ENCODE measurements around the gene BRCC3. TPM values are rescaled to one million over a fixed set of nuclear protein-coding genes. Genes with fewer than 3 reads are reported as not detected.
A peak's percentile ranks its signal among the peaks of the same experiment; 100 is the strongest.

Gene BRCC3
- total and polyA plus RNA-seq, 4 donors, result 7.8 to 12.2 (median 10.1) TPM

- Histone ChIP-seq H3K36me3 (ENCODE audit: control insufficient read depth in 4 of 4, insufficient read depth in 3 of 4, low read depth in 1 of 4, low read length in 3 of 4) (no peaks in the 10 kb centered on the region), H3K27me3 (ENCODE audit: control insufficient read depth in 4 of 4, insufficient read depth in 4 of 4, low read length in 3 of 4) (no peaks in the 10 kb centered on the region), H3K9me3 (ENCODE audit: control insufficient read depth in 4 of 4, low read length in 3 of 4) (no peaks in the 10 kb centered on the region), H3K9ac (ENCODE audit: low read depth in 1 of 2, low read length in 2 of 2) (peak overlapping the region in 1 of 2 donors; percentile 93), H3K4me1 (ENCODE audit: control insufficient read depth in 4 of 4, insufficient read depth in 4 of 4, low read length in 3 of 4) (peaks cover 3 to 7% (median 6%) of the 10 kb centered on the region in 4 donors), H3K4me3 (ENCODE audit: low read depth in 1 of 3, low read length in 3 of 3) (peak overlapping the region; percentile 9 to 75 (median 60)), H3K27ac (ENCODE audit: low read depth in 1 of 2, low read length in 2 of 2) (peak overlapping the region in 1 of 2 donors; percentile 84)
- TF ChIP-seq YY1 (IDR thresholded peaks at IDR 0.05) (no peak), RAD21 (IDR thresholded peaks at IDR 0.05) (no peak), FOXA2 (IDR thresholded peaks at IDR 0.05) (no peak), GABPA (IDR thresholded peaks at IDR 0.05 in 1 of 2, conservative IDR thresholded peaks at IDR 0.05 in 1 of 2) (no peak), MAX (IDR thresholded peaks at IDR 0.05) (no peak), NR2F2 (IDR thresholded peaks at IDR 0.05) (no peak), HNF4G (IDR thresholded peaks at IDR 0.05) (no peak), SP1 (IDR thresholded peaks at IDR 0.05) (no peak), ZBTB33 (IDR thresholded peaks at IDR 0.05) (no peak), HNF4A (conservative IDR thresholded peaks at IDR 0.05) (no peak)
- no peak for DNase-seq (ENCODE audit: low spot score)
- 4% methylated on average over 12 of the region's 12 CpGs for WGBS
These were observed 1.3 kb upstream of the BRCC3 start for GRCh38 chrX:155070038-155070437.

- H3K27me3 ChIP-seq (ENCODE audit: control insufficient read depth in 4 of 4, insufficient read depth in 4 of 4, low read length in 3 of 4), result no peaks in the 10 kb centered on the region
- WGBS, result 0% methylated on average over 16 of the region's 16 CpGs
These were observed 689 bp upstream of the BRCC3 start for GRCh38 chrX:155070663-155070974.

GRCh38 chrX:155071694-155072280 is 479 bp downstream of the BRCC3 start:
- Histone ChIP-seq H3K4me3 (ENCODE audit: low read depth in 1 of 3, low read length in 3 of 3) (peak overlapping the region; percentile 68 to 92 (median 73)), H3K27me3 (ENCODE audit: control insufficient read depth in 4 of 4, insufficient read depth in 4 of 4, low read length in 3 of 4) (no peaks in the 10 kb centered on the region), H3K4me1 (ENCODE audit: control insufficient read depth in 4 of 4, insufficient read depth in 4 of 4, low read length in 3 of 4) (peaks cover 3 to 7% (median 4%) of the 10 kb centered on the region in 4 donors), H3K9ac (ENCODE audit: low read depth in 1 of 2, low read length in 2 of 2) (peak overlapping the region; percentile 43 to 72), H3K27ac (ENCODE audit: low read depth in 1 of 2, low read length in 2 of 2) (peak overlapping the region; percentile 76 to 78), H3K9me3 (ENCODE audit: control insufficient read depth in 4 of 4, low read length in 3 of 4) (no peaks in the 10 kb centered on the region), H3K36me3 (ENCODE audit: control insufficient read depth in 4 of 4, insufficient read depth in 3 of 4, low read depth in 1 of 4, low read length in 3 of 4) (peaks cover 0 to 4% (median 0%) of the 10 kb centered on the region in 4 donors)
- DNase-seq (ENCODE audit: low spot score), result no peak
- TF ChIP-seq RAD21 (IDR thresholded peaks at IDR 0.05), result no peak
- no peak for TF ChIP-seq CTCF (IDR thresholded peaks at IDR 0.05; ENCODE audit: low read depth, low read length, missing input control)
- TF ChIP-seq RXRA (IDR thresholded peaks at IDR 0.05), result no peak
- TF ChIP-seq TAF1 (conservative IDR thresholded peaks at IDR 0.05), result peak; percentile 8
- 1% methylated on average over 25 of the region's 25 CpGs for WGBS

More at GRCh38 chrX:155070663-155070974, 689 bp upstream of the BRCC3 start:
- Histone ChIP-seq H3K27ac (ENCODE audit: low read depth in 1 of 2, low read length in 2 of 2) (peak overlapping the region; percentile 55 to 84), H3K4me3 (ENCODE audit: low read depth in 1 of 3, low read length in 3 of 3) (peak overlapping the region; percentile 9 to 75 (median 60)), H3K9ac (ENCODE audit: low read depth in 1 of 2, low read length in 2 of 2) (peak overlapping the region in 1 of 2 donors; percentile 93), H3K36me3 (ENCODE audit: control insufficient read depth in 4 of 4, insufficient read depth in 3 of 4, low read depth in 1 of 4, low read length in 3 of 4) (peaks cover 0 to 2% (median 0%) of the 10 kb centered on the region in 4 donors), H3K9me3 (ENCODE audit: control insufficient read depth in 4 of 4, low read length in 3 of 4) (no peaks in the 10 kb centered on the region), H3K4me1 (ENCODE audit: control insufficient read depth in 4 of 4, insufficient read depth in 4 of 4, low read length in 3 of 4) (peaks cover 3 to 7% (median 4%) of the 10 kb centered on the region in 4 donors)
- no peak for DNase-seq (ENCODE audit: low spot score)
- TF ChIP-seq RAD21 (IDR thresholded peaks at IDR 0.05), result no peak
- peak in 1 of 2 donors; percentile 17 for TF ChIP-seq RXRA (IDR thresholded peaks at IDR 0.05)
- TF ChIP-seq FOXA1 (IDR thresholded peaks at IDR 0.05), result no peak
- no peak for TF ChIP-seq YY1 (IDR thresholded peaks at IDR 0.05)

Data from liver (tissue), 9 donors.